HG03025 (cell line): ENCODE data around the gene HTRA2.

ENCODE experiments used
- ATAC-seq: cut with Tn5 transposase; IDR thresholded peaks from one replicate; pipeline ENCODE4 v1.9.1; 2021; ENCODE audit warnings: mild to moderate bottlenecking, moderate library complexity; ENCODE audit not compliant: unreplicated experiment, low FRiP score

HTRA2 gene

DNA sequence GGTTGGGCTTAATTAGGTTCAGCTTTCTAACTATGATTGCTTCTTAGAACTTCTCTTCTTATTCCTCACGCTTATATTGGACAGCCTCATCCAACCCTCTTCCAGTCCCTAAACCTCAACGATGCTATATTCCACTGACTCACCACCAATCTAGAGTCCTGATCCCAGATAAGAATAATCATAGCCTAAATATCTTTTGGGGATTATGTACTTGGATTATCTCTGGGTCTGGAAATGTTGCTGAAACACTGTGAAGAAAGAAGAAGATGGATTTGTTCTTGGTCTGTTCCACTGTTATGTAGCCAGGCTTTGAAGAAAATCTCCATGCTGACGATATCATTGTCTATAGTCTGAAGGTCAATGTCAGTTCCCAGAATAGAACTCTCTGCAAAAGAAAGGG, 51.7 kb downstream of the HTRA2 start:
- no peak for ATAC-seq

GRCh38 chr2:74582184-74582583, 52.5 kb downstream of the HTRA2 start:
- ATAC-seq: no peak
